Progenitor cell of endocrine pancreas (in vitro differentiated cells): ENCODE results near the gene SEMA6B. TPM values are rescaled to one million over a fixed set of nuclear protein-coding genes. Genes with fewer than 3 reads are reported as not detected.

Experiments
- DNase-seq: peaks from one replicate; pipeline ENCODE4 v3.0.0; 2021; ENCODE audit warnings: low spot score; ENCODE audit not compliant: unreplicated experiment
- H3K27ac Mint-ChIP-seq: 2 replicates; pipeline ENCODE4 v1.8.0; 2021; ENCODE audit warnings: mild to moderate bottlenecking, moderate library complexity, mixed read lengths
- H3K27me3 Mint-ChIP-seq: 2 replicates; pipeline ENCODE4 v1.8.0; 2021; ENCODE audit warnings: mixed read lengths
- H3K36me3 Mint-ChIP-seq: 2 replicates; pipeline ENCODE4 v1.8.0; 2022; ENCODE audit warnings: mixed read lengths; ENCODE audit not compliant: insufficient read depth
- H3K4me1 Mint-ChIP-seq: 2 replicates; pipeline ENCODE4 v1.8.0; 2021; ENCODE audit warnings: low read depth, mixed read lengths
- H3K4me3 Mint-ChIP-seq: 2 replicates; pipeline ENCODE4 v1.8.0; 2021; ENCODE audit warnings: low read depth, mild to moderate bottlenecking, moderate library complexity, mixed read lengths
- H3K9me3 Mint-ChIP-seq: 2 replicates; pipeline ENCODE4 v1.8.0; 2021; ENCODE audit warnings: low read depth, mixed read lengths
- CTCF ChIP-seq: fragments of 200-600 bp; sonication (generic); IDR thresholded peaks from one replicate; pipeline ENCODE4 v1.5.0; 2021; ENCODE audit warnings: antibody characterized with exemption, mild to moderate bottlenecking; ENCODE audit not compliant: unreplicated experiment
- total RNA-seq: library from RNA; stranded (reverse); gene quantifications from 2 replicates; pipeline ENCODE4 v1.2.1, GENCODE V29; 2021

The SEMA6B gene
- total RNA-seq, 1 donor from 2014 or later = 26.6 TPM

GRCh38 chr19:4576016-4576933 lies 16.8 kb upstream of the SEMA6B start:
- Mint-ChIP-seq H3K4me1 (peaks cover 1% of the 10 kb centered on the region), H3K4me3 (no peak overlapping the region), H3K27ac (peak overlapping the region; percentile 63), H3K9me3 (no peaks in the 10 kb centered on the region), H3K36me3 (no peaks in the 10 kb centered on the region), H3K27me3 (peaks cover 7% of the 10 kb centered on the region)
- TF ChIP-seq CTCF = peak; percentile 69
- DNase-seq = peak; percentile 74

GRCh38 chr19:4575267-4576015 lies 16.0 kb upstream of the SEMA6B start:
- no peak for DNase-seq
- H3K27me3 Mint-ChIP-seq = peaks cover 7% of the 10 kb centered on the region
- peaks cover 1% of the 10 kb centered on the region for H3K4me1 Mint-ChIP-seq
- H3K4me3 Mint-ChIP-seq = no peak overlapping the region
- H3K9me3 Mint-ChIP-seq = no peaks in the 10 kb centered on the region
- no peaks in the 10 kb centered on the region for H3K36me3 Mint-ChIP-seq
- TF ChIP-seq CTCF = no peak
- peak overlapping the region; percentile 63 for H3K27ac Mint-ChIP-seq

GRCh38 chr19:4573682-4574081 lies 14.2 kb upstream of the SEMA6B start:
- H3K27me3 Mint-ChIP-seq = peaks cover 3% of the 10 kb centered on the region
- H3K9me3 Mint-ChIP-seq = no peaks in the 10 kb centered on the region
- peaks cover 1% of the 10 kb centered on the region for H3K4me1 Mint-ChIP-seq
- no peak for TF ChIP-seq CTCF
- H3K36me3 Mint-ChIP-seq = no peaks in the 10 kb centered on the region
- no peak overlapping the region for H3K4me3 Mint-ChIP-seq
- no peak overlapping the region for H3K27ac Mint-ChIP-seq
- no peak for DNase-seq

- TF ChIP-seq CTCF = no peak
- Mint-ChIP-seq H3K27ac (no peak overlapping the region), H3K27me3 (no peaks in the 10 kb centered on the region), H3K4me1 (peaks cover 1% of the 10 kb centered on the region), H3K36me3 (no peaks in the 10 kb centered on the region), H3K4me3 (no peak overlapping the region), H3K9me3 (no peaks in the 10 kb centered on the region)
- no peak for DNase-seq
Observed at GRCh38 chr19:4571305-4571917, 11.9 kb upstream of the SEMA6B start.

GRCh38 chr19:4570916-4571304 lies 11.4 kb upstream of the SEMA6B start:
- H3K27me3 Mint-ChIP-seq = no peaks in the 10 kb centered on the region
- H3K4me3 Mint-ChIP-seq = no peak overlapping the region
- no peak for DNase-seq

More at GRCh38 chr19:4570916-4571304, 11.4 kb upstream of the SEMA6B start:
- Mint-ChIP-seq H3K4me1 (peaks cover under 1% of the 10 kb centered on the region), H3K36me3 (no peaks in the 10 kb centered on the region), H3K27ac (no peak overlapping the region), H3K9me3 (no peaks in the 10 kb centered on the region)
- TF ChIP-seq CTCF = no peak
